Neural crest cell (in vitro differentiated cells): Measurements from ENCODE around the gene AZGP1. TPM values are rescaled to one million over a fixed set of nuclear protein-coding genes. Genes with fewer than 3 reads are reported as not detected.
"Not testable (repeated sequence)": the region's sequence is repeated elsewhere in the genome, so short reads cannot be mapped to it uniquely, and the experiment has no call there.

ENCODE experiments used
- DNase-seq: peaks from one replicate; pipeline ENCODE4 v3.0.0; 2021; ENCODE audit warnings: low read depth, mixed read lengths, low spot score
- H3K27ac Mint-ChIP-seq: one replicate; pipeline ENCODE4 v1.8.0; 2021; ENCODE audit warnings: mild to moderate bottlenecking, mixed read lengths; ENCODE audit not compliant: unreplicated experiment
- H3K27me3 Mint-ChIP-seq: 2 replicates; pipeline ENCODE4 v1.8.0; 2021; ENCODE audit warnings: low read depth, mild to moderate bottlenecking, mixed read lengths
- H3K36me3 Mint-ChIP-seq: 2 replicates; pipeline ENCODE4 v1.8.0; 2021; ENCODE audit warnings: low read depth, mild to moderate bottlenecking, mixed read lengths
- H3K4me1 Mint-ChIP-seq: 2 replicates; pipeline ENCODE4 v1.8.0; 2021; ENCODE audit warnings: mixed read lengths
- H3K4me3 Mint-ChIP-seq: one replicate; pipeline ENCODE4 v1.8.0; 2021; ENCODE audit warnings: mild to moderate bottlenecking, mixed read lengths
- H3K9me3 Mint-ChIP-seq: 2 replicates; pipeline ENCODE4 v1.8.0; 2021; ENCODE audit warnings: mixed read lengths
- total RNA-seq: library from RNA; stranded (reverse); gene quantifications from 2 replicates; pipeline ENCODE4 v1.2.1, GENCODE V29; 2021
- TF ChIP-seq, protein P1 (sequence below): fragments of 200-600 bp; sonication (generic); conservative IDR thresholded peaks from 2 replicates; pipeline ENCODE4 v1.5.0; 2021; ENCODE audit warnings: antibody characterized with exemption, mild to moderate bottlenecking

The AZGP1 gene
- total RNA-seq, 1 donor from 2014 or later, result not detected

DNA sequence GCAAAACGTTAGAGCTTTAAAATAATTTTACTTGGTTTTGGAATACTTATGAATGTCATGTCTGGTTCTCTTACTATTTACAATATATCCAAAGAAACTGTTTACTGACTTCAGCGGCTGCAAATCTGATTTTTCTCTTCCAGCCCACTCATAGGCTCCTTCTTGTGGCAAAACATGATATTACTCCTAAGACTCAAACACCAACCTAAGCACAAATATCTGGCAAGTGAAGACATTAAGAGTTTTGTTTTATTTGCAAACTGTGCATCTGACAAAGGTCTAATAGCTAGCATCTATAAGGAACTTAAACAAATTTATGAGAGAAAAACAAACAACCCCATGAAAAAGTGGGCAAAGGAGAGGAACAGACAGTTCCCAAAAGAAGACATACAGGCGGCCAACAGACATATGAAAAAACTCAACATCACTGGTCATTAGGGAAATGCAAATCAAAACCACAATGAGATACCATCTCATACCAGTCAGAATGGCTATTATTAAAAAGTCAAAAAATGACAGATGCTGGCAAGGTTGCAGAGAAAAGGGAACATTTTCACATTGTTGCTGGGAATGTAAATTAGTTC lies 26.1 kb downstream of the AZGP1 start:
- Mint-ChIP-seq H3K4me3 (no peak overlapping the region), H3K27me3 (peaks cover 11% of the 10 kb centered on the region), H3K36me3 (no peaks in the 10 kb centered on the region), H3K9me3 (peaks cover 8% of the 10 kb centered on the region), H3K27ac (no peak overlapping the region), H3K4me1 (peaks cover 14% of the 10 kb centered on the region)
- no peak for DNase-seq
- TF ChIP-seq, protein P1, sequence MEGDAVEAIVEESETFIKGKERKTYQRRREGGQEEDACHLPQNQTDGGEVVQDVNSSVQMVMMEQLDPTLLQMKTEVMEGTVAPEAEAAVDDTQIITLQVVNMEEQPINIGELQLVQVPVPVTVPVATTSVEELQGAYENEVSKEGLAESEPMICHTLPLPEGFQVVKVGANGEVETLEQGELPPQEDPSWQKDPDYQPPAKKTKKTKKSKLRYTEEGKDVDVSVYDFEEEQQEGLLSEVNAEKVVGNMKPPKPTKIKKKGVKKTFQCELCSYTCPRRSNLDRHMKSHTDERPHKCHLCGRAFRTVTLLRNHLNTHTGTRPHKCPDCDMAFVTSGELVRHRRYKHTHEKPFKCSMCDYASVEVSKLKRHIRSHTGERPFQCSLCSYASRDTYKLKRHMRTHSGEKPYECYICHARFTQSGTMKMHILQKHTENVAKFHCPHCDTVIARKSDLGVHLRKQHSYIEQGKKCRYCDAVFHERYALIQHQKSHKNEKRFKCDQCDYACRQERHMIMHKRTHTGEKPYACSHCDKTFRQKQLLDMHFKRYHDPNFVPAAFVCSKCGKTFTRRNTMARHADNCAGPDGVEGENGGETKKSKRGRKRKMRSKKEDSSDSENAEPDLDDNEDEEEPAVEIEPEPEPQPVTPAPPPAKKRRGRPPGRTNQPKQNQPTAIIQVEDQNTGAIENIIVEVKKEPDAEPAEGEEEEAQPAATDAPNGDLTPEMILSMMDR, result peak; percentile 49

DNA sequence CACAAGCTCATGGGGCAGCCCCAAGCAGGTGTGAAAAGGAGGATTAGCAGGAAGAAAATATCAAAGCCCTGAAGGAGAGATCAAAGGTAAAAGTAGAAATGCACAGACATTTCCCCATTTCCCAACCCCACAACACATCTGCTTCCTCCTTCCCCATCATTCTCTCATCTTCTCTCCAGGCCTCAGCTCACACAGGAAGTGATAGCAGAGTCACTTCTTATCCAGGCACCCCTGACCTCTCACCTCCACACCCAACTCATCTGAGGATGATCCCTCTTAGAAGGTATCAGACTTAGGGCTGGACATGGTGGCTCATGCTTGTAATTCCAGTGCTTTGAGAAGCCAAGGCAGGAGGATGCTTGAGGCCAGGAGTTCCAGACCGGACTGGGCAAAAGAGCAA lies 28.2 kb downstream of the AZGP1 start:
- Mint-ChIP-seq H3K27me3 (peaks cover 6% of the 10 kb centered on the region), H3K4me1 (peaks cover 31% of the 10 kb centered on the region), H3K36me3 (no peaks in the 10 kb centered on the region), H3K27ac (no peak overlapping the region), H3K9me3 (peaks cover 8% of the 10 kb centered on the region), H3K4me3 (no peak overlapping the region)
- no peak for DNase-seq
- TF ChIP-seq, protein P1, result no peak

- H3K4me3 Mint-ChIP-seq, result no peak overlapping the region
- peaks cover 4% of the 10 kb centered on the region for H3K9me3 Mint-ChIP-seq
- peaks cover 4% of the 10 kb centered on the region for H3K27me3 Mint-ChIP-seq
- H3K27ac Mint-ChIP-seq, result peak overlapping the region; percentile 98
- TF ChIP-seq, protein P1, result no peak
- no peaks in the 10 kb centered on the region for H3K36me3 Mint-ChIP-seq
- H3K4me1 Mint-ChIP-seq, result peaks cover 32% of the 10 kb centered on the region
- no peak for DNase-seq
Measured at GRCh38 chr7:99944497-99945070, 31.2 kb downstream of the AZGP1 start.

GRCh38 chr7:99943641-99944496 lies 32.0 kb downstream of the AZGP1 start:
- peak; percentile 41 for DNase-seq
- H3K9me3 Mint-ChIP-seq, result peaks cover 8% of the 10 kb centered on the region
- H3K36me3 Mint-ChIP-seq, result no peaks in the 10 kb centered on the region
- H3K27ac Mint-ChIP-seq, result peak overlapping the region; percentile 98
- H3K4me1 Mint-ChIP-seq, result peaks cover 30% of the 10 kb centered on the region
- peaks cover 2% of the 10 kb centered on the region for H3K27me3 Mint-ChIP-seq
- H3K4me3 Mint-ChIP-seq, result peak overlapping the region; percentile 78
- TF ChIP-seq, protein P1, result no peak

- TF ChIP-seq, protein P1, result no peak
- Mint-ChIP-seq H3K27ac (no peak overlapping the region), H3K4me1 (peaks cover 24% of the 10 kb centered on the region), H3K9me3 (peaks cover 15% of the 10 kb centered on the region), H3K4me3 (no peak overlapping the region), H3K36me3 (peaks cover 6% of the 10 kb centered on the region), H3K27me3 (peaks cover 7% of the 10 kb centered on the region)
- no peak for DNase-seq
Measured at GRCh38 chr7:99938296-99938695, 37.5 kb downstream of the AZGP1 start.

DNA sequence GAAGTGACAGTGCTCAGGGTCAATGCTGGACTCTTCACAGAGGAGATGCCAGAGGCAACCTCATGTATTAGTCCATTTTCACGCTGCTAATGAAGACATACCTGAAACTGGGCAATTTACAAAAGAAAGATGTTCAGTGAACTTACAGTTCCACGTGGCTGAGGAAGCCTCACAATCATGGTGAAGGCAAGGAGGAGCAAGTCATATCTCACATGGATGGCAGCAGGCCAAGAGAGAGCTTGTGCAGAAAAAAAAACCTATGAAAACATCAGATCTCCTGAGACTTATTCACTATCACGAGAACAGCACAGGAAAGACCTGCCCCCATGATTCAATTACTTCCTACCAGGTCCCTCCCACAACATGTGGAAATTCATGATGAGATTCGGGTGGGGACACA lies 40.8 kb downstream of the AZGP1 start:
- not testable (repeated sequence) for DNase-seq, H3K27ac Mint-ChIP-seq, H3K4me3 Mint-ChIP-seq, H3K36me3 Mint-ChIP-seq
- peaks cover 10% of the 10 kb centered on the region for H3K27me3 Mint-ChIP-seq
- H3K9me3 Mint-ChIP-seq, result peaks cover 13% of the 10 kb centered on the region
- H3K4me1 Mint-ChIP-seq, result peaks cover 24% of the 10 kb centered on the region
